WTC11 (cell line): Measurements from ENCODE around the gene TMEM175. TPM values are rescaled to one million over a fixed set of nuclear protein-coding genes. Genes with fewer than 3 reads are reported as not detected.
A peak's percentile ranks its signal among the peaks of the same experiment; 100 is the strongest.

Experiments
- ATAC-seq: fragments of 200-7000 bp; cut with Tn5 transposase; 2 replicates; pipeline ENCODE4 v1.10.0; 2021; ENCODE audit warnings: mild to moderate bottlenecking, moderate library complexity
- CTCF ChIA-PET: fragments of 300-600 bp; sonication (Branson Sonifier 250); formaldehyde crosslinking; loops from one replicate; lab custom pipeline; 2021; ENCODE audit warnings: antibody characterized with exemption; lab: Charles Lee
- POLR2A ChIA-PET: fragments of 350-600 bp; sonication (Branson Sonifier 250); formaldehyde crosslinking; loops from one replicate; lab custom pipeline; 2021; ENCODE audit warnings: antibody characterized with exemption; lab: Charles Lee
- DNase-seq: peaks from one replicate; pipeline ENCODE4 v3.0.0; 2021; ENCODE audit warnings: low spot score
- H3K27ac Mint-ChIP-seq: 2 replicates; pipeline ENCODE4 v1.8.0; 2021; ENCODE audit warnings: mixed read lengths
- H3K27me3 Mint-ChIP-seq: 2 replicates; pipeline ENCODE4 v1.8.0; 2021; ENCODE audit warnings: low read depth, mild to moderate bottlenecking, moderate library complexity, mixed read lengths
- H3K36me3 Mint-ChIP-seq: 2 replicates; pipeline ENCODE4 v1.8.0; 2021; ENCODE audit warnings: mixed read lengths
- H3K4me1 Mint-ChIP-seq: 2 replicates; pipeline ENCODE4 v1.8.0; 2022; ENCODE audit warnings: mixed read lengths
- H3K4me3 Mint-ChIP-seq: 2 replicates; pipeline ENCODE4 v1.8.0; 2021; ENCODE audit warnings: mild to moderate bottlenecking, moderate library complexity, mixed read lengths
- H3K9me3 Mint-ChIP-seq: 2 replicates; pipeline ENCODE4 v1.8.0; 2021; ENCODE audit warnings: mixed read lengths
- CREB1 ChIP-seq: sonication (generic); formaldehyde crosslinking; IDR thresholded peaks from 2 replicates; pipeline ENCODE4 v1.8.0; 2023; ENCODE audit warnings: mild to moderate bottlenecking, missing genetic modification reagents
- EMX1 ChIP-seq: fragments of 250-450 bp; sonication (Bioruptor Pico); IDR thresholded peaks from 2 replicates; pipeline ENCODE4 v1.8.0; 2021; ENCODE audit warnings: mild to moderate bottlenecking
- FOXJ3 ChIP-seq: sonication (generic); formaldehyde crosslinking; IDR thresholded peaks from 2 replicates; pipeline ENCODE4 v1.9.0; 2021; ENCODE audit warnings: missing genetic modification reagents, mild to moderate bottlenecking, borderline replicate concordance
- GABPB1 ChIP-seq: sonication (generic); formaldehyde crosslinking; IDR thresholded peaks from 2 replicates; pipeline ENCODE4 v1.8.1; 2023; ENCODE audit warnings: mild to moderate bottlenecking, missing genetic modification reagents
- JAZF1 ChIP-seq: fragments of 250-450 bp; sonication (Bioruptor Pico); IDR thresholded peaks from 2 replicates; pipeline ENCODE4 v1.9.0; 2021; ENCODE audit warnings: moderate library complexity, mild to moderate bottlenecking, inconsistent platforms
- OVOL2 ChIP-seq: fragments of 250-450 bp; sonication (Bioruptor Pico); IDR thresholded peaks from 2 replicates; pipeline ENCODE4 v1.9.0; 2021; ENCODE audit warnings: mild to moderate bottlenecking, borderline replicate concordance
- RORB ChIP-seq: fragments of 250-450 bp; sonication (Bioruptor Pico); IDR thresholded peaks from 2 replicates; pipeline ENCODE4 v1.9.0; 2021; ENCODE audit warnings: mild to moderate bottlenecking
- SOX15 ChIP-seq: fragments of 250-450 bp; sonication (Bioruptor Pico); IDR thresholded peaks from 2 replicates; pipeline ENCODE4 v1.9.0; 2021; ENCODE audit warnings: mild to moderate bottlenecking
- SP1 ChIP-seq: sonication (generic); formaldehyde crosslinking; conservative IDR thresholded peaks from 2 replicates; pipeline ENCODE4 v1.8.1; 2022; ENCODE audit warnings: missing genetic modification reagents
- ZNF121 ChIP-seq: sonication (generic); formaldehyde crosslinking; IDR thresholded peaks from 2 replicates; pipeline ENCODE4 v1.8.0; 2023; ENCODE audit warnings: missing genetic modification reagents
- ZNF138 ChIP-seq: sonication (generic); formaldehyde crosslinking; conservative IDR thresholded peaks from 2 replicates; pipeline ENCODE4 v1.8.1; 2022; ENCODE audit warnings: mild to moderate bottlenecking, moderate library complexity, missing genetic modification reagents
- ZNF219 ChIP-seq: sonication (generic); formaldehyde crosslinking; IDR thresholded peaks from 2 replicates; pipeline ENCODE4 v1.8.0; 2023; ENCODE audit warnings: missing genetic modification reagents, mild to moderate bottlenecking, borderline replicate concordance
- ZNF232 ChIP-seq: sonication (generic); formaldehyde crosslinking; IDR thresholded peaks from 2 replicates; pipeline ENCODE4 v1.8.0; 2022; ENCODE audit warnings: mild to moderate bottlenecking, missing genetic modification reagents
- ZNF317 ChIP-seq: sonication (generic); formaldehyde crosslinking; IDR thresholded peaks from 2 replicates; pipeline ENCODE4 v1.8.1; 2023; ENCODE audit warnings: low read depth, mild to moderate bottlenecking, moderate library complexity, missing genetic modification reagents, borderline replicate concordance
- total RNA-seq: library from RNA; stranded (reverse); gene quantifications from 3 replicates; pipeline ENCODE4 v1.2.3, GENCODE V29; 2021
- TF ChIP-seq, protein P1 (sequence below): sonication (generic); formaldehyde crosslinking; IDR thresholded peaks from 2 replicates; pipeline ENCODE4 v1.8.0; 2022; ENCODE audit warnings: mild to moderate bottlenecking, missing genetic modification reagents
- TF ChIP-seq, protein P2 (sequence below): sonication (generic); formaldehyde crosslinking; IDR thresholded peaks from 2 replicates; pipeline ENCODE4 v1.8.1; 2023; ENCODE audit warnings: mild to moderate bottlenecking, missing genetic modification reagents, moderate library complexity
- TF ChIP-seq, protein P3 (sequence below): sonication (generic); formaldehyde crosslinking; IDR thresholded peaks from 2 replicates; pipeline ENCODE4 v1.8.1; 2023; ENCODE audit warnings: mild to moderate bottlenecking, moderate library complexity, missing genetic modification reagents
- TF ChIP-seq, protein P4 (sequence below): fragments of 250-450 bp; sonication (Bioruptor Pico); IDR thresholded peaks from 2 replicates; pipeline ENCODE4 v2.1.2; 2022; ENCODE audit warnings: mild to moderate bottlenecking, moderate library complexity
- TF ChIP-seq, protein P5 (sequence below): sonication (generic); formaldehyde crosslinking; IDR thresholded peaks from 2 replicates; pipeline ENCODE4 v1.8.1; 2022; ENCODE audit warnings: low read depth, mild to moderate bottlenecking, moderate library complexity, missing genetic modification reagents, borderline replicate concordance
- TF ChIP-seq, protein P6 (sequence below): fragments of 250-450 bp; sonication (Bioruptor Pico); conservative IDR thresholded peaks from 2 replicates; pipeline ENCODE4 v1.9.0; 2021; ENCODE audit warnings: mild to moderate bottlenecking

The TMEM175 gene
- total RNA-seq, 1 experiment from 2014 or later: 9.2 TPM

DNA sequence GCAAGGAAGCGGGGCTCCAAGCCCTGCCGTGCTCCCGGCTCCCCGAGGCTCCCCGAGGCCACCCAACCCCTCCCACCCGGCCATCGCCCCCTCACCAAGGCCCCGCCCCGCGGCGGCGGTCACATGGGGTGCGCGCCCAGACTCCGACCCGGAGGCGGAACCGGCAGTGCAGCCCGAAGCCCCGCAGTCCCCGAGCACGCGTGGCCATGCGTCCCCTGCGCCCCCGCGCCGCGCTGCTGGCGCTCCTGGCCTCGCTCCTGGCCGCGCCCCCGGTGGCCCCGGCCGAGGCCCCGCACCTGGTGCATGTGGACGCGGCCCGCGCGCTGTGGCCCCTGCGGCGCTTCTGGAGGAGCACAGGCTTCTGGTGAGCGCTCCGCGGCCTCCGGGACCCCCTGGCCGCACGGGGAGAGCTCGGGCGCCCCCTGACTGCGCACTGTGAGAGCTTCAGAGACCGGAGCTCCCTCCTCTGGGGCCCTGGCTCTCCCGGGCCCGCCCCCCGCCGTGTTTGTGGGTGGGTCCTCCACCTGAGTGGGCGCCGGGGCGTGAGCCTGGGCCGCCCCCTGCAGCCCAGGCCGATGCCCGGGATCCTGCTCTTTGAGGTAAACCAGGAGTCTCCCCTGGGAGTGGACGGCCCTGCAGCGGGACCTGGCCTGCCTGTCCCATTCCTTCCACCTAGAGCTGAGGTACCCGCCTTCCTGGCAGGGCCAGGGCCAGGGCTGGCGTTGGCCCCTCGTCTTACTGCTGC, 54.8 kb downstream of the TMEM175 start, which contains the start of gene IDUA (continued):
- TF ChIP-seq, protein P1, sequence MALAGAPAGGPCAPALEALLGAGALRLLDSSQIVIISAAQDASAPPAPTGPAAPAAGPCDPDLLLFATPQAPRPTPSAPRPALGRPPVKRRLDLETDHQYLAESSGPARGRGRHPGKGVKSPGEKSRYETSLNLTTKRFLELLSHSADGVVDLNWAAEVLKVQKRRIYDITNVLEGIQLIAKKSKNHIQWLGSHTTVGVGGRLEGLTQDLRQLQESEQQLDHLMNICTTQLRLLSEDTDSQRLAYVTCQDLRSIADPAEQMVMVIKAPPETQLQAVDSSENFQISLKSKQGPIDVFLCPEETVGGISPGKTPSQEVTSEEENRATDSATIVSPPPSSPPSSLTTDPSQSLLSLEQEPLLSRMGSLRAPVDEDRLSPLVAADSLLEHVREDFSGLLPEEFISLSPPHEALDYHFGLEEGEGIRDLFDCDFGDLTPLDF: no peak
- TF ChIP-seq GABPB1 (CRISPR knock-in tag): 0 out of 2 replicates have a peak, but pooled peaks have one; percentile 8
- TF ChIP-seq, protein P2, sequence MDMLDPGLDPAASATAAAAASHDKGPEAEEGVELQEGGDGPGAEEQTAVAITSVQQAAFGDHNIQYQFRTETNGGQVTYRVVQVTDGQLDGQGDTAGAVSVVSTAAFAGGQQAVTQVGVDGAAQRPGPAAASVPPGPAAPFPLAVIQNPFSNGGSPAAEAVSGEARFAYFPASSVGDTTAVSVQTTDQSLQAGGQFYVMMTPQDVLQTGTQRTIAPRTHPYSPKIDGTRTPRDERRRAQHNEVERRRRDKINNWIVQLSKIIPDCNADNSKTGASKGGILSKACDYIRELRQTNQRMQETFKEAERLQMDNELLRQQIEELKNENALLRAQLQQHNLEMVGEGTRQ (CRISPR knock-in tag): peak; percentile 85
- TF ChIP-seq, protein P3, sequence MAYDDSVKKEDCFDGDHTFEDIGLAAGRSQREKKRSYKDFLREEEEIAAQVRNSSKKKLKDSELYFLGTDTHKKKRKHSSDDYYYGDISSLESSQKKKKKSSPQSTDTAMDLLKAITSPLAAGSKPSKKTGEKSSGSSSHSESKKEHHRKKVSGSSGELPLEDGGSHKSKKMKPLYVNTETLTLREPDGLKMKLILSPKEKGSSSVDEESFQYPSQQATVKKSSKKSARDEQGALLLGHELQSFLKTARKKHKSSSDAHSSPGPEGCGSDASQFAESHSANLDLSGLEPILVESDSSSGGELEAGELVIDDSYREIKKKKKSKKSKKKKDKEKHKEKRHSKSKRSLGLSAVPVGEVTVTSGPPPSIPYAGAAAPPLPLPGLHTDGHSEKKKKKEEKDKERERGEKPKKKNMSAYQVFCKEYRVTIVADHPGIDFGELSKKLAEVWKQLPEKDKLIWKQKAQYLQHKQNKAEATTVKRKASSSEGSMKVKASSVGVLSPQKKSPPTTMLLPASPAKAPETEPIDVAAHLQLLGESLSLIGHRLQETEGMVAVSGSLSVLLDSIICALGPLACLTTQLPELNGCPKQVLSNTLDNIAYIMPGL (CRISPR knock-in tag): peak; percentile 70; the same call in 1 of the 2 replicates
- TF ChIP-seq ZNF121 (CRISPR knock-in tag): no peak
- no peak for TF ChIP-seq ZNF138
- TF ChIP-seq CREB1 (CRISPR knock-in tag): no peak
- TF ChIP-seq, protein P4, sequence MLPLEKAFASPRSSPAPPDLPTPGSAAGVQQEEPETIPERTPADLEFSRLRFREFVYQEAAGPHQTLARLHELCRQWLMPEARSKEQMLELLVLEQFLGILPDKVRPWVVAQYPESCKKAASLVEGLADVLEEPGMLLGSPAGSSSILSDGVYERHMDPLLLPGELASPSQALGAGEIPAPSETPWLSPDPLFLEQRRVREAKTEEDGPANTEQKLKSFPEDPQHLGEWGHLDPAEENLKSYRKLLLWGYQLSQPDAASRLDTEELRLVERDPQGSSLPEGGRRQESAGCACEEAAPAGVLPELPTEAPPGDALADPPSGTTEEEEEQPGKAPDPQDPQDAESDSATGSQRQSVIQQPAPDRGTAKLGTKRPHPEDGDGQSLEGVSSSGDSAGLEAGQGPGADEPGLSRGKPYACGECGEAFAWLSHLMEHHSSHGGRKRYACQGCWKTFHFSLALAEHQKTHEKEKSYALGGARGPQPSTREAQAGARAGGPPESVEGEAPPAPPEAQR: no peak
- TF ChIP-seq ZNF232 (CRISPR knock-in tag): no peak
- TF ChIP-seq, protein P5, sequence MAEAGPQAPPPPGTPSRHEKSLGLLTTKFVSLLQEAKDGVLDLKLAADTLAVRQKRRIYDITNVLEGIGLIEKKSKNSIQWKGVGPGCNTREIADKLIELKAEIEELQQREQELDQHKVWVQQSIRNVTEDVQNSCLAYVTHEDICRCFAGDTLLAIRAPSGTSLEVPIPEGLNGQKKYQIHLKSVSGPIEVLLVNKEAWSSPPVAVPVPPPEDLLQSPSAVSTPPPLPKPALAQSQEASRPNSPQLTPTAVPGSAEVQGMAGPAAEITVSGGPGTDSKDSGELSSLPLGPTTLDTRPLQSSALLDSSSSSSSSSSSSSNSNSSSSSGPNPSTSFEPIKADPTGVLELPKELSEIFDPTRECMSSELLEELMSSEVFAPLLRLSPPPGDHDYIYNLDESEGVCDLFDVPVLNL (CRISPR knock-in tag): no peak
- peak; percentile 57; the same call in 1 of the 2 replicates for TF ChIP-seq SP1 (CRISPR knock-in tag)
- TF ChIP-seq ZNF219 (CRISPR knock-in tag): no peak
- no peak for TF ChIP-seq SOX15
- TF ChIP-seq, all 79 proteins: peak for 7

DNA sequence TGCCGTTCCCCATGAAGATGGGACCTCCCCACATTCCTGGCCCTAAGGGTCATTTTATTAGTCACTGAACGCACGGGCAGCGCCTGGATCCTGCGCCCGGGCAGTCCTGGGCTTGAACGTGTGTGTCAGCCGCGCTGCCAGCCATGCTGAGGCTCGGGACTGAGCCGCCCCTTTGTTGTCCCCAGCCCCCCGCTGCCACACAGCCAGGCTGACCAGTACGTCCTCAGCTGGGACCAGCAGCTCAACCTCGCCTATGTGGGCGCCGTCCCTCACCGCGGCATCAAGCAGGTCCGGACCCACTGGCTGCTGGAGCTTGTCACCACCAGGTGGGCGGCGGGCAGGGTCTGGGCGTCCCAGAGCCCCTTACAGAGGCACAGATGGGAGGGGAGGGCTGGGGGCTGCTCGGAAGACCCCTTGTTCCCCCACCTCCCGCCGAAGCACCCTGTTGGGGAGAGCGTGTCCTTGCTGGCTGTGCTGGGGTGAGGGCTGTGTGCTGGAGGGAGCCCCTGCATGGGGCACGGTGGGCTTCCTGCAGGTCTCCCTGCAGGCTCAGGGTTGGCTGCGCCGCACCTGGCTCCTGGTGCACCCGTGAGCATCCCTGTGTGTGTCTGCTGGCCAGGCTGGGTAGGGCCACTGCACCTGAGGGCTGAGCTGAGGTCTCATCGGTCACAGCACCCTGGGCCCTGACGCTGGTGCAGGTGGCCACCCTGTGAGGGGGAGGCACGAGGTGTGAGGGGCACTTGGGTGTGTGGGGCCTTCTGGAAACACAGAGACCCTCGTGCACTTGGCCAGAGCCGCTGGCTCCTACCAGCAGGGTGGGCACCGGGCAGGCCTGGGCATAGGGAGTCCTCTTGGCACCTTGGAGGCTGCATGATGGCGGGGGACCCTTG, 55.6 kb downstream of the TMEM175 start:
- CTCF ChIA-PET: interaction anchor here (0.6 to 1.9 kb wide), 13 partner anchors 8 to 247 kb away, joined by 3 to 5 read pairs (median 3); partner anchors contain the start of gene FGFRL1

More for the DNA sequence above, 55.6 kb downstream of the TMEM175 start:
- peak overlapping the region; percentile 67 for H3K4me3 Mint-ChIP-seq
- POLR2A ChIA-PET: interaction anchor here (1.5 kb wide), 1 partner anchor 14 kb away, joined by 4 read pairs; no protein-coding TSS in a partner anchor
- H3K27me3 Mint-ChIP-seq: peaks cover 18% of the 10 kb centered on the region
- ATAC-seq: no peak
- TF ChIP-seq, protein P6, sequence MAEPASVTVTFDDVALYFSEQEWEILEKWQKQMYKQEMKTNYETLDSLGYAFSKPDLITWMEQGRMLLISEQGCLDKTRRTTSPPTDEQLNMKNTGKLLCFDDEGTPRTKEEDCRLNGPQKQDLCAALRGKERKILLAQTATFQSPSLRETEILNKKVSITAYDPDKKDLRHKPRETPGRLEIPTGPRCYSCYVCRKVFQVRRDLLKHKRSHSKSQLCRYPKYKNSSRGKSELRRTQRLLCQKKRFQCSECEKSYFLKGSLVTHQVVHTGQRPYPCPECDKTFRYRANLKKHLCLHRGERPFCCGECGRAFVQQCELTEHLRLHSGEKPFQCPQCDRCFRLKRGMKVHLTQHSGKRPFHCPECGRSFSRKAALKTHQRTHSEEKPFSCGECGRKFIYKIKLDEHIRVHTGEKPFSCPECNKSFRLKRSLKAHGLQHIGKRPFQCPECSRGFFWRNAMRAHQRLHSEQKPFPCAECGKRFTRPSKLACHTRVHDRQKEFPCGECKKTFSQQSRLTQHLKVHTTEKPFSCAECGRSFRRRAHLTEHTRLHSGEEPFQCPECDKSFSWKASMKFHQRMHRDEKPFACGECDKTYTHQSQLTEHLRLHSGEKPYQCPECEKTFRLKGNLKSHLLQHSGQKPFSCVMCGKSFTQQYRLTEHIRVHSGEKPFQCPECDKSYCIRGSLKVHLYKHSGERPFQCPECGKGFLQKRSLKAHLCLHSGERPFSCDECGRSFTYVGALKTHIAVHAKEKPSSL (CRISPR knock-in tag): no peak
- TF ChIP-seq EMX1 (CRISPR knock-in tag) (no peak), RORB (CRISPR knock-in tag) (no peak), ZNF317 (CRISPR knock-in tag) (no peak), OVOL2 (CRISPR knock-in tag) (no peak), SP1 (CRISPR knock-in tag) (no peak), FOXJ3 (CRISPR knock-in tag) (no peak), ZNF121 (CRISPR knock-in tag) (no peak), JAZF1 (CRISPR knock-in tag) (no peak)
- TF ChIP-seq, all 79 proteins: peak for 0
- Mint-ChIP-seq H3K36me3 (no peaks in the 10 kb centered on the region), H3K4me1 (peaks cover 12% of the 10 kb centered on the region), H3K27ac (no peak overlapping the region), H3K9me3 (no peaks in the 10 kb centered on the region)
- no peak for DNase-seq
